ENCODE data around the gene TRPV6.

GRCh38 chr7:142832417-142832816 is 53.1 kb downstream of the TRPV6 start:
- no peak for TF ChIP-seq CTCF (IDR thresholded peaks at IDR 0.05; ENCODE audit: insufficient read depth, low read length, poor library complexity, severe bottlenecking)
- no peak for TF ChIP-seq EZH2phosphoT487 (conservative IDR thresholded peaks at IDR 0.05; ENCODE audit: low read length)
